HG02885 (cell line): ENCODE measurements around the gene PANK1.

Experiments used
- ATAC-seq: cut with Tn5 transposase; IDR thresholded peaks from one replicate; pipeline ENCODE4 v1.9.1; 2021; ENCODE audit warnings: mild to moderate bottlenecking; ENCODE audit not compliant: unreplicated experiment, poor library complexity

Gene PANK1

DNA sequence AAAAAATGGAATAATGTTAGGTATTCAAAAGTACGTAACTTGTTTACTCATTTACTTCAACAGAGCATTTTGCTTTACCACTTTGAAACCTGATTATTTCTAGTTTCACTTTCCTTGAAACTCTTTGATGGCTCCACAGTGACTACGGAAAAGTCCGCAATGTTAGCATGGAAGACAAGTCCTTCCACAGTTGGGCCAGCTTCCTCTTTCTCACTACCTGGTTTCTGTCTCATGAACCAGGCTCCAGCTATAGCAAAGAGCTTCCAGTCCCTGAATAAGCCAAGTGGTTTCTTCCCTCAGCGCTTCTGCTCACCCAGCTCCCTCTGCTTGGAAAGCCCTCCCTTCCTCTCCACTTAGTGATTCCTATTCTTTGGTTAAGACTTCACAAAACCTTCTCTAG is 64.8 kb downstream of the PANK1 start:
- no peak for ATAC-seq

DNA sequence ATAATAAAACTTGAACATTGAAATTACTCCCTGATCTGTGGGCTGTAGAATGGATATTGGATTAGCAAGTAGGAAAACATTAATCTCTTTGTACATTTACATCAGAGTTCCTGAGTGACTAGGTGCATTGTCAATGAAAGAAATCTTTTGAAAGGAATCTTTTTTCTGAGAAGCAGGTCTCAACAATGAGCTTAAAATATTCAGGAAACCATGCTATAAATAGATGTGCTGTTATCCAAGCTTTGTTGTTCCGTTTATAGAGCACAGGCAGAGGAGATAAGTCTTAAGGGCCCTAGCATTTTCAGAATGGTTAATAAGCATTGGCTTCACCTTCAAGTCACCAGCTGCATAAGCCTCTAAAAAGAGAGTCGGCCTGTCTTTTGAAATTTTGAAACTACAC is 68.3 kb downstream of the PANK1 start:
- ATAC-seq = no peak

DNA sequence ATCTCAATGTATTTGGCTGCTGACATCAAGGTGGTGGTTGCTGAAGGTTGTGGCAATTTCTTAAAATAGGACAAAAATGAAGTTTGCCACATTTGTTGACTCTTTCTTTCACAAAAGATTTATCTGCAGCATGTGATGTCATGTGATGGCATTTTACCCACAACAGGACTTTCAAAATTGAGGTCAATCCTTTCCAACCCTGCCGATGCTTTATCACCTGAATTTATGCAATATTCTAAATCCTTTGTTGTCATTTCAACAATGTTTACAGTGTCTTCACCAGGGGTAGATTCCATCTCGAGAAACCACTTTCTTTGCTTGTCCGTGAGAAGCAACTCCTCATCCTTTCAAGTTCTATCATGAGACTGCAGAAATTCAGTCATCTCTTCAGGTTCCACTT is 69.0 kb downstream of the PANK1 start:
- no peak for ATAC-seq

DNA sequence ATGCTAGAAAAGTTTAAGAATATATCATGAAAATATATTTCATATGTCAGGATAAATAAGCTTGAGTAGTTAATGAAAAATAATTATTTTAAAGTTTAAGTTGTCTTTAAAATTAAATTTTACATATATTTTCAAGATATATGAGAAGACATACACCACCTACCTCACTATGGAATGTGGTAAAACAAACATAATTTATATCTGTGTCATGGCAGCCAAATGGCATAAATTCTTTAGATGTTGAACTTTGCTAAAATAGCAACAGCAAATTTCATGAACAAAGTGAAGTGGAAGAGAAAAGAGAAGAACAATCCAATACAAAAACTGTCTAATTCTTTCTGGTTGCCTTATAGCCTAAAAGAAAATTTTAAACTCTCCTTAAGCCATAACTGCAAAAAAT is 70.0 kb downstream of the PANK1 start:
- ATAC-seq = no peak

DNA sequence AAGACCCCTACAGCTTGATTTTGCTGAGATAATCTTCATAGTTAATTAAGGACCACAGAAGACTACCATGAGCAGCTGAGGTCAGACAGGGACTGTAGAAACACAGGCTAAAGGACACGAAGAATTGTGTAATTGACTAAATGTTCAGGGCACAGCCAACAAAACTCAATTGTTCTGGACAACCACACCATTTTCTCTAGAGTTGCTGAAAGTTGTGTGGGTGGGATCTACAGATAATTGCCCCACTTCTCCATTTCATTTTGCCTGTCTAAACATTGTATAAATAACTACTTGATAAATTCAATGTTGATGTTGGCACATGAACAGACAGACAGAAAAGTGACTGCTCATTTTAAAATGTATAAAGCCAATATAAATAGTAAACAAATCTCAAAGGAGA is 70.7 kb downstream of the PANK1 start:
- ATAC-seq = no peak

DNA sequence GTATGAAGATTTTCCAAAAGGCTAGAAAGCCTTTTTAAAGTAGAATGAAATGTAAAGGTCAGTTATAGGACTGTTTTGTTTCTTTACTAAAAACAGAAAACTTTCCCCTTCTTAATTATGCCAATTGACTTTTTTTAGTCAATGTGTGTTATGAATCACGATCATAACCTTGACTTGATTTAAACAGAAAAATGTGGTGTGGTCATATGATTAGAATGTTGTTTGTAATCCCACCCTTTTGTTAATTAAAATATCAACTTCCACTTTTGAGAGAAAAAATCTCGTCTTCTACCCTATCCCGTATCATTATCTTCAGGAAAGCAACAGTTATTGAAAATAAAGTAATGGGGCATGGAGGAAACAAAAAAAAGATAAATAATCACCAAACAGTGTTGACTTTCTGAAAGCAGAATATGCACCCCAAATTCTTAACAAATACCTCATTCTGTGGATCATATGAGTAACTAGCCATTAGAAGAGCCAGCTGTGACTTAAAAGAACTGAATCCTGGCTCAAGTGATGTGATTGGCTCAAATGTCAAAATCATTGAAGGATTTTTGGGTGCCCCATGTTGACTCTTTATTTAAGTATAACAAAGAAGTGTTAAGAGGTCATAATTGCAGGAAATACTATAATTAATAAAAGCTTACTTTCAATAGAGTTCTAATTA is 77.3 kb downstream of the PANK1 start:
- ATAC-seq = no peak

DNA sequence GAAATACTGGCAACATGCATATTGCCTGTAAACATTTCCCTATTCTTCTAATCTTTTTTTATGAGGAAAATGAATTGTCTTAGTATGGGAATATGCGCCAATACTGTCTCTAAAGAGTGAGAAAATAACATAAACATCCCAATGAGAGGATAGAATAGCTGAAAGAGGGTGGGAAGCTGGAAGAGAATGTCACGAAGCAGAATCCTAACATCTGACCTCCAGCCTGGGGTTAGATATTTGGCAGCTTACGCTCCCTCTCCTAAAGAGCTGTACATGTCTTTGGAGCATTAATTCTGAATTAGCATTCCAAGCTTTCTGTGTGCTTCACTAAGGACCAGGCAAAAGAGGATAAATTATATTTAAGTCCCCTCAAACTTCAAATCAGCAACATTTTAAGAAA is 78.0 kb downstream of the PANK1 start:
- no peak for ATAC-seq

DNA sequence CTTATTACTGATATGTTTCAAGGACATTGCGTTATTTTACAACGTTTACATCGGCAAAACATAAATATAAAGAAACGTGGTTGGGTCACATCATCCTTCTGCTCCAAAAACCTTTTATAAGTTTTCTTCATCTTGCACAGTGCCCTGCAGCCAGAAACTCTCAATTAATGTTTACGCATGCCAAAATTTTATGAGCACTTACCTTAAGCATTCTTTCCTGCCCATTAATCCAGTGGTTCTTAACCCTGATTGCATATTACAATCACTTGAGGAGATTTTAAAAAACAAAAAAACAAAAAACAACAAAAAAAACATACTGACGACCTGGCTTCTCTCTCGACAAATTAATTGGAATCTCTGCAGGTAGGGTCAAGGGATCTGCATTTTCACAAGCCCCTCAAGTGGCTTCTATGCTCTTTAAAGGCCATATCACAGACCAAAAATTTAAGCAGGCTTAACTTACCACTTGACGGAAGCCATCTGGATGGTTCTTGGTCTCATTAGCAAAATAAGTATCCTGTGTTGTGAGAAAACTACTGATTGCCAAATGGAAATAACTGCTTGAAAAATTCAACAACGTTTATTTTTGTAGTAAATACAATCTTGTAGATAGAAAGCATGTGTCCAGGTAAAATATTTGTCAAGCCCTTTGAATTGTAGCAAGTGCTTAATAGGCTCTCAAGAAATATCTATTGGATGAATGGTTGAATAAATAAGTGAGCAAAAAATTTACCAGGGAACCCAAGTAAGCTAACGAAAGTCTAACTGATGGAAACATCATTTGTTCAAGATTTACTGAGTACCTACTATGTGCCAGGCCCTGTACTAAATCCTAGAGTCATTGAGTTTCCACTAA is 78.7 kb downstream of the PANK1 start:
- ATAC-seq = no peak

DNA sequence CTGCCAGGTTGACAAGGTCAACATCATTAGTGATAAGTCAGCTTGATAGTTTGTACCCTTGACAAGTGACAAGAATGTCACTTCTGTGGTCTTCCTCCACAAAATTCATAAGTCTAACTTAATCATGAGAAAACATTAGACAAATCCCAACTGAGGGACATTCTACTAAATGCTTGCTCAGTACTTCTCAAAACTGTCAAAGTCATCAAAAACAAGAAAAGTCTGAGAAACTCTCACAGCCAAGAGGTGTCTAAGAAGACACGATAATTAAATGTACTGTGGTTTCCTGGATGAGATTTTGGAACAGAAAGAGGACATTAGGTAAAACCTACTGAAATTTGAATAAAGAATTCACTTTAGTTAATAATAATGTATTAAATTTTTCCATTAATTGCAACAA is 79.9 kb downstream of the PANK1 start:
- ATAC-seq = no peak

DNA sequence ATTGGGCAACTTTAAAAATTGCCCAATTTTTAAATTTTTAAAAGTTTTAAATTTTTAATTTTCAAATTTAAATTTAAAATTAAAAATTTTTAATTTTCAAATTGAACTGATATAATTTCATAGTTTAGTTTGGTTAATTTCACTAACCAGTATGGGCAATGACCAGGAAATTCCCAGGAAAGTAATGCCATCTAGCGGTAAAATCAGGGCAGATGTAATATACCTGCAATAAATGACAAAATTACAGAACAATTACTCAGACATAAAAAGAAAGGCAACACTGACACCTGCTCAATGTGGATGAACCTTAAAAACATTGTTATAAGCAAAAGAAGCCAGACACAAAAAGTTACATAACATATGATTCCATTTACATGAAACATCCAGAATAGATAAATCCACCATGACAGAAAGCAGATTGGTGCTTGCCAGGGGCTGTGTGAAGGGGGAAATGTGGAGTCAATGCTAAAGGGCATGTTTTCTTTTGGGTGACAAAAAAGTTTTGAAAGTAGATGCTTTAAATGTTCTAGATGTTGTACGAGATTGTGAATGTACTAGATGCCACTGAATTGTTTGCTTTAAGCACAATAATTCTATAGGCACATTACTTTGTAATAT is 81.1 kb downstream of the PANK1 start:
- peak; percentile 44 for ATAC-seq

DNA sequence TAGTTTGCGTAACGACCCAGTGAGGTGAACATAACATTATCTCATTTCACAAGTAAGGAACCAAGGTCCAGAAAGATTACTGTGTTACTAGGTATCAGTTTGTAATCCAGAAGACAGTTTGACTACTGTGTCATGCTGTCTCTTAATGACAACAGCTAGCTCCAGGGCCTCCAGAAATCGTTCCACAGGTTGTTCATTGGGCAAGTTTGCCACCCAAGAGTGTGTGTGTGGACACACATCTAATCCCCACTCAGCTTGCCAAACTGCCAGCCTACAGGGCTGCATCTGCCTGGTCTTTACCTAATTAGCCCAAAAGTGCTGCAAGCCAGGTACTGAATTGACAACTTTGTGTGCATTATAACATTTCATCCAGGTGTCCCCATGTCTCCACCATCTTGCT is 81.7 kb downstream of the PANK1 start:
- no peak for ATAC-seq

DNA sequence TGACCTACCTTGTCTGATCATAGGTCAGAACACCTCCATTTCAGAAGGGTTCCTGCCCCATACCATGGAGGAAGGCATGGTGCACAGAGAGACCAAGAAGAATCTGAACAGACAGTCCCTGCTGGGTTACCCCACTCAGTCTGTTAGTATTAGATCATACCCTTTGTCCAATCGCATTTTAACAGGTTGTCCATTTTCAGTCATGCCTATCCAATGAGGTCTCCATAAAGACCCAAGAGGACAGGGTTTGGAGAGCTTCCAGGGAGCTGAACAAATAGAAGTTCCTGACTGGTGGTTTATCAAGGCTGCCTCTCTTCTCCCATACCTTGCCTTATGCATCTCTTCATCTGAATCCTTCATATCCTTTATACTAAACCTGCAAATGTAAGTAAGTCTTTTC is 88.4 kb downstream of the PANK1 start:
- no peak for ATAC-seq

DNA sequence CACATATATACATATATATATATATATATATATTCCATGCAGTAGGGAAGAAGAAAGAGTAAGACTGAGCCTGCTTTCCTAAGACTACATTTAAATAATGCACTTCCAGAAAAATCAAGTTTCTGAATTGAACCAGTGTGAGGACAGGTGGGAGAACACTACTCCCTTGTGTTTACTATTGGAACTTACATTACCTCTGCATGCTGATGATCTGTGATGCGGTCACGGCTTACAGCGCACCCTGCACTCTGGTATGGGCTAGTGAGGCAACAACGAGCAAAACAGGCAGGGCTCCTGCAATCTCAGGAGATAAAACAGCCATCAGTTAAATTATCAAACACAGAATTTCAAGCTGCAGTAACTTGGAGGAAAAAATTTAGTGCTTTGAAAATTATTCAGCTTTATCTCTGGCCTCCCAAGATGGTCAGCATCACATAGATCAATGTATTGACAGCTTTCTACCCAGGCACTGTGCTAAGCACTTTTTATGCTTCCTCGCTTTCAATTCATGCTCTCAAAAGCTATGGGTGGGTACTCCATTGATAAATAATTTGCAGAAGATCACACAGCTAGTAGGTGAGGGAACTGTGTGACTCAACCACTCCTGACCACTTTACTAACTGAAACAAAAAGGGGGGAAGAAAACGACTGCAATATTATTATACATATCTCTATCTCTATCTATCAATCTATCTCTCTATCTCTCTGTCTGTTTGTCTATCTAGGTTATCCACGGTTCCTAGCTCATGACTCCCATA is 89.2 kb downstream of the PANK1 start:
- no peak for ATAC-seq

DNA sequence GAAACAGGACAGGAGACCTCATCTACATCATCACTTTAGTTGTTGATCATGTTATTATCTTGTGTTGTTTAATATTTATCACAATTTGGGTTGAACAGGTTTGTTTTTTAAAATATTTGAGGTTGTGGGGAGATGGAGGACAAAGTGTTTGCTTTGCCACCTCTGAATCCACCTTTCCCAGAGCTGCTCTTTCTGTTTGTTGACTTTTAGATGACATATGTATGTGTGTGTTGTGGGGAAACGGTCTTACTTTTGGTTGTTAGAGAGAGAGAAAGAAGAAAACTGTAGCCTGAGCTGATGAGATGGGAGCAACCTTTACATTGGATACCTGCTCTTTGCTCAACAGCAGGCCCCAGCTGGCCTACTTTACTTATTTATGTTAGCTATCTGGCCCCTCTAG is 90.6 kb downstream of the PANK1 start:
- ATAC-seq = no peak

DNA sequence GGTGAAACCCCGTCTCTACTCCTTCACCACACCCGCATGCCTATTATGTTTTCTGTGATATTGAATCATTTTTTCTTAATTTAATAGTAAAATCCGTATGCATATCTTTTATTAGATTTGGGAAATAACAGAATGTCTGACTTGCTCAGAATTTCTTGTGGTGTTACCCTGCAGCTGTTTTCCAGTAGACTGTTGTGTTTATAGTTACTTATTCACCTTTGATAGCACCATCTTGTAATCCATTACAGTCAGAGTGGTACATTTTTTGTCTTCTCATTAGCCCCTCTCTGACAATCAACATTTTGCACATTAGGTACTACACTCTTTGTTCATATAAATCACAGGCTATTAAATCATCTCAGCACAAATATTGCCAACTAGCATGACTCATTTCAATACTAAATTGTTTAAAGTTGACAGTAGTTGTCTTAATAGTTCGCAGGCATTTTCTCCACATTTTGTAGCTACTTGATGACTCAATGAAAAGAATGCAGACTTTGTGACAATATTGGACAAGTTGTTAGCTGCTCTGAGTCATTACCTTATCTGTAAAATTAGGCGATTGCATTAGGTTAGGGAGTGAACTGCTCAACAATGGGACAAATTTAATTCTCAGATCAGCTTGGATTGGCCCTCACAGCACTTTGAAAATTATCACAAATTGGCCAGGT is 91.8 kb downstream of the PANK1 start:
- ATAC-seq = no peak

DNA sequence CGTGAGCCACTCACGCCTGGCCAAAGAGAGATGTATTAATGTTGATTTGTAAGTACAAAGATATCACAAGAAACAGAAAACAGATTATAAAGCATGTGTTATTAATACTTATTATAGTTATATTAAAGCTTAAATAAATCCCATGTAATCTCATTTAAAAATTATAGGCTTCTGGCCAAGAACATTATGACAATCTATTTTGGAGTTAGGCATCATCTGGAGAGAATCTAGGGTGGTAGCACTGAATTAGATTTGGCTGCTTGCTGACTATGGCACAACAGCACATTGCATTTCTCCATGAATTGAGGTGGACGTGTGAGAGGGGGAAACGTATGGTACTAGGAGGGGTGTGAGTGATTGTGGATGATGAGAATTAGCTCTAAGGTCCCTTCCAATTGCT is 92.8 kb downstream of the PANK1 start:
- no peak for ATAC-seq

DNA sequence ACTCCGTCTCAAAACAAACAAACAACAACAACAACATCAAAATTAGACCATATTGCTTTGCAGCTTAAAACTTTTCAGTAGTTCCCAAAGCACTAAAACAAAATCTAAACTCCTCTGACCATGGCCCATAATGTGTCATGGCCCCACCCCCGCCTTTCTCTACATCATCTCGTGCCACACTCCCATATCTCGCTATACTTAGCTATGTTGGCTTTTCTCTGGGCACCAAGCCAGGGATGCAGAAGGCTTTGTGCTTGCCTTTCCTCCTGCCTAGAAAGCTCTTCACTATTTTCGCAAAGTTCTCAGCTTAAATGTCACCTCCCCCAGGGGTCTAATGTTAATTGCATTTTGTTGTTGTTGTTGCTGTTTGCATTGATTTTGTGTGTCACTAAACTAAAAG is 94.5 kb downstream of the PANK1 start:
- no peak for ATAC-seq

DNA sequence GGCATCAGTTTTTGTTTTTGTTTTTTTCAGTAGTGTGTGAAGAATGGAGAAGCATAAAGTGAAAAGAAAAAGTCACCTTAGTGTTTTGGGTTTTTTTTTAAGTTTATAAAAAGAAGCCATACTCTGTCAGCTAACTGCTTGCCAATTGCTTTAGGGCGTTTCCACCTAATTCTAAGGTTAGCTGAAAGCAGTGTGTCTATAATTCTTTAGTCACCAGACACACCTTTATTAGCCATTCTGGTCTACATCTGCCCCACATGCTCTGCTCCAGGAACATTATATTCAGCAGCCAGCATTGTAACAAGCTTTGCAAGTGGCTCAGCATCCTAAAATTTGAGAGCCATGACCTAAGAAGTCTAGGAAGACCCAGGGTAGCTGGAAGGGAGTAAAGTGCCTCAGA is 95.5 kb downstream of the PANK1 start:
- no peak for ATAC-seq

DNA sequence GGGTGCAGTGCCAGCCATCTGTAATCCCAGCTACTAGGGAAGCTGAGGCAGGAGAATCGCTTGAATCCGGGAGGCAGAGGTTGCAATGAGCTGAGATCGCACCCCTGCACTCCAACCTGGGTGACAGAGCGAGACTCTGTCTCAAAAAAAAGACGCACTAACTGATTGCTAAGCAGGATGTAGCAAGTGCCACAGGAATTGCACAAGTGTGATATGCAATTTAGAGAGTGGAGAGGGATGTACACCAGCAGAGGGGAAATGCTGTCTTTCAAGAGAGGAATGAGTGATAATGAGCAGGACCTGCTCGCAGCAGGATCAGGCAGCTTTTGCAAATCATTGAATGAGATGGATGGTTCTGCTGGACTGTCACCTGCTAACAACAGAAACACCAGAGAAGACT is 96.4 kb downstream of the PANK1 start:
- ATAC-seq = no peak

DNA sequence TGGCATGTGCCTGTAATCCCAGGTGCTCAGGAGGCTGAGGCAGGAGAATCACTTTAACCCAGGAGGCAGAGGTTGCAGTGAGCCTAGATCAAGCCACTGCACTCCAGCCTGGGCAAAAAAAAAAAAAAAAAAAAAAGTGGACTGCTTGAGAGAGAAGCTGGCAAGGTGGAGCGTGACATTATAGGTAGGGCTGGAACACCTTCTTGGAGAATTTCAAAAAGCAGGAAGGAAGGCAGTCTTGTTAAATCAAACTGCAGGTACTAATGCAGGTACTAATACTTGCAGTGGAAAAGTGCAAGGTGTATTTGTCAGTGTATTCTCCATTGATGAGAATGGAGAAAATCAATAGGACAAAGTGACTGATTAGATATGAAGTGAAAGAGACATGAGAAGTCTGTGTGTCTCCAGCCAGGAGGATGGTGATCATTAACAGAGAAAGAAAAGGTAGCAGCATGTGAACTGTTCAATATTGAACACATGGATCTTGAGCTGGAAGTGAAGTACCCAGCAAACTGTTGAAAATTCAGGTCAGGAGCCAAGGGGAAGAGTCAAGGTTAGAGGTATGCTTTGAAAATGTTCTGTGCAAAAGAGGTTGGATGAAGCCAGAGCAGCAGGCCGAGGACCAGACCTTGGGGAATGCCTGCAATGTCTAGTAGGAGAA is 97.1 kb downstream of the PANK1 start:
- no peak for ATAC-seq
